ENCODE measurements around the gene SLC5A5.
"Not testable (repeated sequence)": the region's sequence is repeated elsewhere in the genome, so short reads cannot be mapped to it uniquely, and the experiment has no call there.

The SLC5A5 gene

GRCh38 chr19:17919122-17919521 is 47.4 kb downstream of the SLC5A5 start:
- DNase-seq, H3K9me3 Mint-ChIP-seq, H3K27me3 Mint-ChIP-seq, H3K4me1 Mint-ChIP-seq, H3K27ac Mint-ChIP-seq, ATAC-seq, H3K4me3 Mint-ChIP-seq: not testable (repeated sequence)

GRCh38 chr19:17920527-17920926 is 48.8 kb downstream of the SLC5A5 start:
- Mint-ChIP-seq H3K4me3 (no peak overlapping the region), H3K27ac (no peak overlapping the region), H3K27me3 (peaks cover 9% of the 10 kb centered on the region), H3K4me1 (no peaks in the 10 kb centered on the region), H3K9me3 (no peaks in the 10 kb centered on the region)
- ATAC-seq (no peak), DNase-seq (no peak)

GRCh38 chr19:17922138-17922537 is 50.4 kb downstream of the SLC5A5 start:
- DNase-seq (no peak), ATAC-seq (no peak)
- no peak overlapping the region for H3K27ac Mint-ChIP-seq
- H3K4me1 Mint-ChIP-seq, result no peaks in the 10 kb centered on the region
- H3K4me3 Mint-ChIP-seq, result no peak overlapping the region
- H3K27me3 Mint-ChIP-seq, result no peaks in the 10 kb centered on the region
- H3K9me3 Mint-ChIP-seq, result no peaks in the 10 kb centered on the region

- ATAC-seq (no peak), DNase-seq (no peak)
- Mint-ChIP-seq H3K27me3 (no peaks in the 10 kb centered on the region), H3K27ac (no peak overlapping the region), H3K9me3 (no peaks in the 10 kb centered on the region), H3K4me1 (no peaks in the 10 kb centered on the region), H3K4me3 (no peak overlapping the region)
These were observed 54.3 kb downstream of the SLC5A5 start for GRCh38 chr19:17926044-17926443.

- H3K4me1 Mint-ChIP-seq, result peaks cover 23% of the 10 kb centered on the region
- DNase-seq, result no peak
- no peak for ATAC-seq
- H3K9me3 Mint-ChIP-seq, result no peaks in the 10 kb centered on the region
- no peak overlapping the region for H3K27ac Mint-ChIP-seq
- no peak overlapping the region for H3K4me3 Mint-ChIP-seq
- H3K27me3 Mint-ChIP-seq, result no peaks in the 10 kb centered on the region
These were observed 57.3 kb downstream of the SLC5A5 start for GRCh38 chr19:17929056-17929455.

GRCh38 chr19:17931532-17932191 is 59.9 kb downstream of the SLC5A5 start:
- H3K4me3 Mint-ChIP-seq, result peak overlapping the region; percentile 95 to 99
- no peaks in the 10 kb centered on the region for H3K27me3 Mint-ChIP-seq
- no peak for ATAC-seq
- no peak overlapping the region for H3K27ac Mint-ChIP-seq
- H3K9me3 Mint-ChIP-seq, result no peaks in the 10 kb centered on the region
- H3K4me1 Mint-ChIP-seq, result peaks cover 26% of the 10 kb centered on the region
- no peak for DNase-seq

- DNase-seq, result peak; percentile 93 to 95
- peak within 1 kb of the TSS; percentile 95 to 99 for H3K4me3 Mint-ChIP-seq
- peaks cover 30% of the 10 kb centered on the region for H3K4me1 Mint-ChIP-seq
- no peaks in the 10 kb centered on the region for H3K27me3 Mint-ChIP-seq
- peak within 1 kb of the TSS; percentile 98 for H3K27ac Mint-ChIP-seq
- peak; percentile 99 for ATAC-seq
- no peaks in the 10 kb centered on the region for H3K9me3 Mint-ChIP-seq
These were observed 61.0 kb downstream of the SLC5A5 start, which contains the start of gene CCDC124 for GRCh38 chr19:17932485-17933338. Gene CCDC124 (plus strand): TSS chr19:17933015. CDS start chr19:17936421, 3,406 bp downstream.

GRCh38 chr19:17933414-17934129 is 61.8 kb downstream of the SLC5A5 start:
- H3K27ac Mint-ChIP-seq, result peak overlapping the region; percentile 97 to 98
- ATAC-seq (no peak), DNase-seq (no peak)

GRCh38 chr19:17936379-17936778 is 64.6 kb downstream of the SLC5A5 start:
- ATAC-seq (no peak), DNase-seq (no peak)
- no peaks in the 10 kb centered on the region for H3K9me3 Mint-ChIP-seq
- H3K4me1 Mint-ChIP-seq, result peaks cover 29% of the 10 kb centered on the region
- no peak overlapping the region for H3K27ac Mint-ChIP-seq
- H3K27me3 Mint-ChIP-seq, result no peaks in the 10 kb centered on the region
- H3K4me3 Mint-ChIP-seq, result no peak overlapping the region

More at GRCh38 chr19:17933414-17934129, 61.8 kb downstream of the SLC5A5 start:
- peak overlapping the region; percentile 95 to 99 for H3K4me3 Mint-ChIP-seq
- no peaks in the 10 kb centered on the region for H3K27me3 Mint-ChIP-seq
- H3K9me3 Mint-ChIP-seq, result no peaks in the 10 kb centered on the region
- peaks cover 30% of the 10 kb centered on the region for H3K4me1 Mint-ChIP-seq

GRCh38 chr19:17937371-17937900 is 65.7 kb downstream of the SLC5A5 start:
- Mint-ChIP-seq H3K27me3 (no peaks in the 10 kb centered on the region), H3K9me3 (no peaks in the 10 kb centered on the region), H3K4me3 (no peak overlapping the region), H3K27ac (no peak overlapping the region), H3K4me1 (peaks cover 19% of the 10 kb centered on the region)
- no peak for DNase-seq
- no peak for ATAC-seq

- H3K27me3 Mint-ChIP-seq, result no peaks in the 10 kb centered on the region
These were observed 66.5 kb downstream of the SLC5A5 start for GRCh38 chr19:17938092-17938845.

GRCh38 chr19:17942181-17942580 is 70.4 kb downstream of the SLC5A5 start:
- Mint-ChIP-seq H3K4me3 (no peak overlapping the region), H3K4me1 (peaks cover 21% of the 10 kb centered on the region), H3K27me3 (no peaks in the 10 kb centered on the region), H3K27ac (no peak overlapping the region), H3K9me3 (no peaks in the 10 kb centered on the region)
- ATAC-seq (no peak), DNase-seq (no peak)

More at GRCh38 chr19:17938092-17938845, 66.5 kb downstream of the SLC5A5 start:
- peak; percentile 83 to 84 for DNase-seq
- ATAC-seq, result peak; percentile 94
- Mint-ChIP-seq H3K4me3 (no peak overlapping the region), H3K9me3 (no peaks in the 10 kb centered on the region), H3K4me1 (peaks cover 15% of the 10 kb centered on the region), H3K27ac (no peak overlapping the region)

- Mint-ChIP-seq H3K27ac (no peak overlapping the region), H3K4me1 (peaks cover 24% of the 10 kb centered on the region), H3K4me3 (no peak overlapping the region), H3K9me3 (no peaks in the 10 kb centered on the region), H3K27me3 (no peaks in the 10 kb centered on the region)
- ATAC-seq (no peak), DNase-seq (no peak)
These were observed 71.0 kb downstream of the SLC5A5 start for GRCh38 chr19:17942582-17943273.
